Small intestine (tissue), 7 donors: ENCODE data around the gene RFX4. TPM values are rescaled to one million over a fixed set of nuclear protein-coding genes. Genes with fewer than 3 reads are reported as not detected.

Experiments
- DNase-seq, 2 donors: peaks; one replicate each; pipeline versions ENCODE4 v3.0.0 to v3.0.0-alpha.2; 2013
- FAIRE-seq: peaks from 2 replicates; lab custom pipeline; 2012; peaks lifted over from hg19 to GRCh38; lab: Jason Lieb, UNC
- H3K27ac ChIP-seq, 3 donors: one replicate each; pipeline ENCODE4 v1.5.1; 2013; ENCODE audit warnings: low read length in 2 of 3, mild to moderate bottlenecking in 2 of 3, control low read depth in 1 of 3, inconsistent platforms in 1 of 3, low read depth in 1 of 3, moderate library complexity in 1 of 3
- H3K27me3 ChIP-seq, 3 donors: one replicate each; pipeline ENCODE4 v1.6.1; 2013; ENCODE audit warnings: low read length in 3 of 3, inconsistent platforms in 1 of 3; ENCODE audit not compliant: control insufficient read depth in 3 of 3, insufficient read depth in 3 of 3
- H3K36me3 ChIP-seq, 3 donors: one replicate each; pipeline ENCODE4 v1.6.1; 2013; ENCODE audit warnings: low read length in 3 of 3, inconsistent platforms in 1 of 3, low read depth in 1 of 3, mild to moderate bottlenecking in 1 of 3, moderate library complexity in 1 of 3; ENCODE audit not compliant: control insufficient read depth in 3 of 3, insufficient read depth in 2 of 3
- H3K4me1 ChIP-seq, 3 donors: one replicate each; pipeline ENCODE4 v1.6.1; 2013; ENCODE audit warnings: low read length in 2 of 3, inconsistent platforms in 1 of 3, low read depth in 1 of 3, mild to moderate bottlenecking in 1 of 3, moderate library complexity in 1 of 3; ENCODE audit not compliant: control insufficient read depth in 3 of 3, insufficient read depth in 2 of 3
- H3K4me3 ChIP-seq, 3 donors: one replicate each; pipeline ENCODE4 v1.5.1; 2013; ENCODE audit warnings: low read length in 3 of 3, control low read depth in 1 of 3, inconsistent platforms in 1 of 3, low read depth in 1 of 3, mild to moderate bottlenecking in 1 of 3, moderate library complexity in 1 of 3
- H3K9me3 ChIP-seq, 2 donors: one replicate each; pipeline ENCODE4 v1.6.1; 2013; ENCODE audit warnings: low read depth in 1 of 2, low read length in 1 of 2; ENCODE audit not compliant: control insufficient read depth in 2 of 2, insufficient read depth in 1 of 2
- WGBS, 3 donors: extraction: QIAGEN DNeasy Blood & Tissue Kit; methylation state at CpG; one replicate each; pipeline ENCODE4 v1.1.7; 2013; 5-methylcytosine and 5-hydroxymethylcytosine counted together
- polyA plus RNA-seq, 4 donors: library from polyadenylated mRNA; stranded (reverse) in 3 of 4; unstranded in 1 of 4; fragments of 200-250 nt in 3 of 4; fragments of 120-200 nt in 1 of 4; gene quantifications; one replicate each; pipeline versions ENCODE4 v1.2.1 to v1.2.3, GENCODE V29; 2013
- donor health status: healthy with polysubstance abuse.
- donor health status: control.
- donor health status: control.
- donor health status: Bipolar disorder and iron deficiency.
- donor health status: healthy.

Gene RFX4
- polyA plus RNA-seq, 4 donors: 0.03 to 0.09 TPM; not detected in 2

- 42 to 55% (median 54%) methylated on average over 1 of the region's 1 CpG for WGBS, 3 donors
- no peak overlapping the region for H3K27ac ChIP-seq
- no peak overlapping the region for H3K4me3 ChIP-seq
- DNase-seq (no peak), FAIRE-seq (no peak)
- H3K36me3 ChIP-seq: peaks cover 0 to 6% (median 0%) of the 10 kb centered on the region in 3 donors
- no peaks in the 10 kb centered on the region for H3K9me3 ChIP-seq
- no peaks in the 10 kb centered on the region for H3K4me1 ChIP-seq
- no peaks in the 10 kb centered on the region for H3K27me3 ChIP-seq
Observed at GRCh38 chr12:106801167-106801708, 218.4 kb downstream of the RFX4 start.

GRCh38 chr12:106801830-106802533, 219.2 kb downstream of the RFX4 start:
- H3K27me3 ChIP-seq: no peaks in the 10 kb centered on the region
- WGBS, 3 donors: 86 to 92% (median 88%) methylated on average over 4 of the region's 4 CpGs
- no peak overlapping the region for H3K27ac ChIP-seq
- DNase-seq: no peak
- H3K4me3 ChIP-seq: no peak overlapping the region
- H3K4me1 ChIP-seq: no peaks in the 10 kb centered on the region
- no peak for FAIRE-seq
- H3K36me3 ChIP-seq: peaks cover 0 to 6% (median 0%) of the 10 kb centered on the region in 3 donors
- no peaks in the 10 kb centered on the region for H3K9me3 ChIP-seq

- no peaks in the 10 kb centered on the region for H3K27me3 ChIP-seq
- peak in 1 of 2 donors; percentile 67 for DNase-seq
- H3K9me3 ChIP-seq: no peaks in the 10 kb centered on the region
- H3K36me3 ChIP-seq: peaks cover 0 to 6% (median 2%) of the 10 kb centered on the region in 3 donors
- peak overlapping the region in 1 of 3 donors; percentile 32 for H3K27ac ChIP-seq
- H3K4me3 ChIP-seq: no peak overlapping the region
- WGBS, 3 donors: 14 to 43% (median 29%) methylated on average over 3 of the region's 3 CpGs
- no peaks in the 10 kb centered on the region for H3K4me1 ChIP-seq
- no peak for FAIRE-seq
Observed at GRCh38 chr12:106804668-106805067, 221.9 kb downstream of the RFX4 start.

Other genes with a start within 250 kb of the RFX4 start
- gene POLR3B, start 225.3 kb upstream of the RFX4 start, polyA plus RNA-seq: 1 to 10 TPM; 1.8 to 8.0 (median 4.0) TPM
- 10 to 100 TPM in 1 of 4 donors, 1 to 10 TPM in 3; 3.0 to 11.7 (median 5.4) TPM for gene RIC8B, start 191.7 kb downstream of the RFX4 start, polyA plus RNA-seq